Upper lobe of left lung (tissue), 4 donors: Measurements from ENCODE around the gene MACROD2.

ENCODE experiments used
- POLR2AphosphoS5 ChIP-seq, 2 donors: sonication (generic); formaldehyde crosslinking; IDR thresholded peaks; one replicate each; pipeline ENCODE4 v1.5.1; 2017; ENCODE audit warnings: antibody characterized with exemption in 2 of 2
- TF ChIP-seq, protein P1 (sequence below), 6 experiments: fragments of 450-650 bp in 4 of 6; fragments of 200-600 bp in 2 of 6; sonication (generic) in 2 of 6; IDR thresholded peaks; one replicate each; pipeline ENCODE4 v1.5.1; 2016 to 2019; ENCODE audit warnings: antibody characterized with exemption in 6 of 6

DNA sequence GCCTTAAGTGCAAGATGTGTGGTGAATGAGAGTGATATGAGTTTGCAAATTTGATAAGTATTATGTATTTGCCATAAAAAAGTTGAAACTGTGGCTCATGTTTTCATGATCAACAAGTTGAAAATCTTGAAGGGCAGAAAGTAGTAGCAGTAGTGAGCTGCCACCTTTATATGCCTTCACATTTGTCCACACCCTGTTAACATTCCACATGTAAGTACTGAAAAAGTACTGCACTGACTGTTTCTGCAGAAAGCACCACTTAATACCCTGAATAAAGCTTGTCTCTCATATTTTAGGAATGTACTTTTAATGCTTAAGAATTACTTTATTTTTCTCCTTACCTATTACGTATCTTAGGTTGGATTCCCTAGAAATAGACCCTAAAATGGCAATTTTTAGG lies 296.2 kb downstream of the MACROD2 start:
- no peak for TF ChIP-seq POLR2AphosphoS5 (IDR thresholded peaks at IDR 0.05)
- TF ChIP-seq, protein P1, sequence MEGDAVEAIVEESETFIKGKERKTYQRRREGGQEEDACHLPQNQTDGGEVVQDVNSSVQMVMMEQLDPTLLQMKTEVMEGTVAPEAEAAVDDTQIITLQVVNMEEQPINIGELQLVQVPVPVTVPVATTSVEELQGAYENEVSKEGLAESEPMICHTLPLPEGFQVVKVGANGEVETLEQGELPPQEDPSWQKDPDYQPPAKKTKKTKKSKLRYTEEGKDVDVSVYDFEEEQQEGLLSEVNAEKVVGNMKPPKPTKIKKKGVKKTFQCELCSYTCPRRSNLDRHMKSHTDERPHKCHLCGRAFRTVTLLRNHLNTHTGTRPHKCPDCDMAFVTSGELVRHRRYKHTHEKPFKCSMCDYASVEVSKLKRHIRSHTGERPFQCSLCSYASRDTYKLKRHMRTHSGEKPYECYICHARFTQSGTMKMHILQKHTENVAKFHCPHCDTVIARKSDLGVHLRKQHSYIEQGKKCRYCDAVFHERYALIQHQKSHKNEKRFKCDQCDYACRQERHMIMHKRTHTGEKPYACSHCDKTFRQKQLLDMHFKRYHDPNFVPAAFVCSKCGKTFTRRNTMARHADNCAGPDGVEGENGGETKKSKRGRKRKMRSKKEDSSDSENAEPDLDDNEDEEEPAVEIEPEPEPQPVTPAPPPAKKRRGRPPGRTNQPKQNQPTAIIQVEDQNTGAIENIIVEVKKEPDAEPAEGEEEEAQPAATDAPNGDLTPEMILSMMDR (IDR thresholded peaks at IDR 0.05) = no peak
